T-helper 2 cell treated with Interferon-gamma antibody and Interleukin-4, amounts not matched to agents 100 ng/mL and 5 ng/mL, for 36 hours (primary cell): Measurements from ENCODE around the gene PVR. TPM values are rescaled to one million over a fixed set of nuclear protein-coding genes. Genes with fewer than 3 reads are reported as not detected.
"Not testable (repeated sequence)": the region's sequence is repeated elsewhere in the genome, so short reads cannot be mapped to it uniquely, and the experiment has no call there.

Experiments used
- intact Hi-C: fragments of 100-400 bp; cut with micrococcal nuclease; formaldehyde crosslinking; loops from one replicate; pipeline ENCODE4 v1.15.1; 2023
- total RNA-seq: library from RNA; stranded (reverse); gene quantifications from 2 replicates; pipeline ENCODE4 v1.2.3, GENCODE V29; 2022

The PVR gene
- total RNA-seq, 1 donor from 2014 or later, result 7.0 TPM

DNA sequence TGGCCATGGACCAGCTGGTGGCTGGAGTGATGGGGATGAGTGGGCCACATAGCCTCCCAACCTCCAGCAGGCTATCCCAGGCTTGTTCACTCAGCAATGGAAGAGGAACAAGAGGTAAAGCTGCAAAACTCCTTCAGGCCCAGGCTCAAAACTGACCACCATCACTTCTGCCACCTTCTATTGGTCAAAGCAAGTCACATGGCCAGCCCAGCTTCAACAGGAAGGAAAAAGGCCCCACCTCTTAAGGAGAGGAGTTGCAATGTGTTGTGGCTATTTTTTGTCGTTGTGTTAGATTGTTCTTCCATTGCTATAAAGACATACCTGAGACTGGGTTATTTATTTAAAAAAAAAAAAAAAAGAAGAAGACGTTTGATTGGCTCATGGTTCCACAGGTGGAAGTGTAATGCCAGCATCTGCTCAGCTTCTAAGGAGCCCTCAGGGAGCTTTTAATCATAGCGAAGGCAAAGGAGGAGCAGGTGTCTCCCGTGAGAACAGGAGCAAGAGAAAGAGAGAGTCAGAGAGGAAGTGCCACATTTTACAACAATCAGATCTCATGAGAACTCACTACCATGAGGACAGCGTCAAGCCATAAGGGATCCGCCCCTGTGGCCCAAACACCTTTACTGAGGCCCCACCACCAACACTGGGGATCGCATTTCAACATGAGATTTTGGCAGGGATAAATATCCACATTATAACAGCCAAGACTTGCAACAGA lies 24.9 kb upstream of the PVR start:
- intact Hi-C loops, result no loop called here

DNA sequence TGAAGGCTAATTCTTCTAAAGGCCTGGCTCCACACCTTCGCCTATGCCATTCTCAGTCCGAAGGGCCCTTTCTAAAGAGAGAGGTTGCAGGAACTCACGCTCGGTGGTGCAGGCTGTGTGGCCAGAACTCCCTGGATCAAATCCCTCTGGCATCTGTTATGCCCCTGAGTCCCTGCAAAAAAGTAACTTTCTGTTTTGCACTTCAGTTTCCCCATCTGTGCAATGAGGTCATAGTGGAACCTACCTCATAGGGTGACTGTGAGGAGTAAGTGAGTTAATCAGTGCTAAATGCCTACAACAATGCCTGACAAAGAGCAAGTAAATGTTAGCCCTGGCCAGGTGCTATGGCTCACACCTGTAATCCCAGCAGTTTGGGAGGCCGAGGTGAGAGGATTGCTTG lies 23.0 kb upstream of the PVR start:
- intact Hi-C loops, result no loop called here

- intact Hi-C loops, result no loop called here
Observed at GRCh38 chr19:44621367-44621766, 22.3 kb upstream of the PVR start.

DNA sequence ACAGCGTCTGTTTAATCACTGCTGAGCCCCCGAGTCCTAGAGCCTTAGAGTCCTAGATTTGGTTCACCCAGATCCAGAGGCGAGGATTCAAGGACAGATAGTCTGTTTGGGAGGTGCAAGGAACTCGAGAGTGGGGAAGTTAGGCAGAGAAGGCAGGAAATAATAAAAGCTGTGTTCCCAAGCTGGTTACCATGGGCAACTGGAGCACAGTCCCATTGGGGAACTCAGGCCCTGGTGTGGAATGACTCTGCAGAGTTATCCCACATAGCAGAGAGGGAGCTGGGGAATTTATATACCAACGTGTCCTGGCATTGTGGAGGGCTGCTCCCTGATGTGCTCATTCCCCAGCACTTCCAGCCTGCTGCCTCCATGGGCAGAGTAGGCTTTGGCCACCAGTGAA lies 20.6 kb upstream of the PVR start:
- intact Hi-C loops, result no loop called here

GRCh38 chr19:44623626-44624025 lies 20.1 kb upstream of the PVR start:
- intact Hi-C loops, result no loop called here

GRCh38 chr19:44624840-44625354 lies 18.8 kb upstream of the PVR start:
- intact Hi-C loops, result no loop called here

DNA sequence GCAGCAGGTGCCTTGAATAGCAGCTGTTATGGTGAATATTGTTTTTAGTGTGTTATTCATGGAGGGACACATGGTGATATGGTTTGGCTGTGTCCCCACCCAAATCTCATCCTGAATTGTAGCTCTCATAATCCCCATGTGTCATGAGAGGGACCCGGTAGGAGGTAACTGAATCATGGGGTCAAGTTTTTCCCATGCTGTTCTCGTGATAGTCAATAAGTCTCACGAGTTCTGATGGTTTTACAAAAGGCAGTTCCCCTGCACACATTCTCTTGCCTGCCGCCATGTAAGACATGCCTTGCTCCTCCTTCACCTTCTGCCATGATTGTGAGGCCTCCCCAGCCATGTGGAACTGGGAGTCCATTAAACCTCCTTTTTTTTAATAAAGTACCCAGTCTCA lies 18.1 kb upstream of the PVR start:
- intact Hi-C loops, result not testable (repeated sequence)

- intact Hi-C loops, result no loop called here
Observed at GRCh38 chr19:44626048-44626624, 17.6 kb upstream of the PVR start.

GRCh38 chr19:44627631-44628030 lies 16.1 kb upstream of the PVR start:
- intact Hi-C loops, result no loop called here

DNA sequence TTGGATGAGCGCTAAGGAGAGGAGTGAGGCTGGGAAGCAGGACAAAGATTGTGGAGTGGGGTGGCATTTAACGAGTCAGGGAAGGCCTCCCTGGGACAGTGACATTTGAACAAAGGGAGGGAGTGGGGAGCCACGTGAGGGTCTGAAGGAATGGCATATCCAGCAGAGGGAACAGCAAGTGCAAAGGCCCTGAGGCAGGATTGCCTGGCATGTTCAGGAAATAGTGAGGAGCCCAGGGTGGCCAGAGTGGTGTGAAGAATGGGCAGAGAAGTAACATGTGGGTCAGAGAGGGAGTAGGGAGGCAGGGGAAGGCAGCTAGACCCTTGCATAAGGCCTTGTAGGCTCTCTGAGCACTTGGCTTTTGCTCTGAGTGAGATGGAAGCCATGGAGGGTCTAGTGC lies 14.9 kb upstream of the PVR start:
- intact Hi-C loops, result no loop called here

DNA sequence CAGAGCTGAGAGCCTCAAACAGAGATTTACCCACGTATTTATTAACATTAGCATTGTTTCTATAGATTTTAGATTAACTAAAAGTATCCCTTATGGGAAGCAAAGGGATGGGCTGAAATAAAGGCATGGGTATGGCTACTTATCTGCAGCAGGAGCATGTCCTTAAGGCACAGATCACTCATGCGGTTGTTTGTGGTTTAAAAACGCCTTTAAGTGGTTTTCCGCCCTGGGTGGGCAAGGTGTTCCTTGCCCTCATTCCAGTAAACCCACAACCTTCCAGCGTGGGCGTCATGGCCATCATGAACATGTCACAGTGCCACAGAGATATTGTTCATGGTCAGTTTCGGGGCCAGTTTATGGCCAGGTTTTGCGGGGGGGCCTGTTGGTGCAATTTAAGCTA lies 12.1 kb upstream of the PVR start:
- intact Hi-C loops, result not testable (repeated sequence)

DNA sequence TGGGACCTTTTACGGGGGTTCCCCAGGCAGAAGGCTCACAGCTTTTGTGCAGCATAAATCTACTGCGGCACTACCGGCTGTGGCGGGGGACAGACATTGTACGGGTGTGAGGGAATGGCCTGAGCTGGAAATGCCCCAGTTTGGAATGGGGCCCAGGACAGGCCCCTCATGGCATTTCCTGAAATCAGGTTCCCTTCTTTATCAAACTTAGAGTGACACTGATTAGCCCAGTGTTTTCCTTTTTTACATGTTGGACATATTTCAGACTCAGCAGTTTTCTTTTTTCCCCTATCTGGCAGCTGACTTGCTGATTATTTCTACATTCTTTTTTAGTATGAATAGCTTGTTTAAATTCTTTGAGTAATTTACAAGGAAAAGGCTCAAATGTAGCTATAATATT lies 9.7 kb upstream of the PVR start:
- intact Hi-C loops, result not testable (repeated sequence)

DNA sequence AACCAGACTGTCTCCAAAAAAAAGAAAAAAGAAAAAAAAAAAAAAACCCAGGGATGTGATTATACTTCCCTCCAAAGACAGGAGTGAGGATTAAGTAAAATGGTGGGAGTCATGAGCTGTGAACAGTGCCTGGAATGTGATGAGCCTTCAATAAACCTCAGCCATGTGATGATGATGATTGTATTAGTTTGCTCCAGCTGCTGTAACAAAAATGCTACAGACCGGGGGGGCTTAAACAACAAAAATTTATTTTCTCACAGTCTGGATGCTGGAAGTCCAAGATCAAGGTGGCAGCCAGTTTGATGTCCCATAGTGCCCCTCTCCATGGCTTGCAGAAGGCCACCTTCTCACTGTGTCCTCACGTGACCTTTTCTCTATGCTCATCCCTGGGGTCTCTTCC lies 8.9 kb upstream of the PVR start:
- intact Hi-C loops, result no loop called here

DNA sequence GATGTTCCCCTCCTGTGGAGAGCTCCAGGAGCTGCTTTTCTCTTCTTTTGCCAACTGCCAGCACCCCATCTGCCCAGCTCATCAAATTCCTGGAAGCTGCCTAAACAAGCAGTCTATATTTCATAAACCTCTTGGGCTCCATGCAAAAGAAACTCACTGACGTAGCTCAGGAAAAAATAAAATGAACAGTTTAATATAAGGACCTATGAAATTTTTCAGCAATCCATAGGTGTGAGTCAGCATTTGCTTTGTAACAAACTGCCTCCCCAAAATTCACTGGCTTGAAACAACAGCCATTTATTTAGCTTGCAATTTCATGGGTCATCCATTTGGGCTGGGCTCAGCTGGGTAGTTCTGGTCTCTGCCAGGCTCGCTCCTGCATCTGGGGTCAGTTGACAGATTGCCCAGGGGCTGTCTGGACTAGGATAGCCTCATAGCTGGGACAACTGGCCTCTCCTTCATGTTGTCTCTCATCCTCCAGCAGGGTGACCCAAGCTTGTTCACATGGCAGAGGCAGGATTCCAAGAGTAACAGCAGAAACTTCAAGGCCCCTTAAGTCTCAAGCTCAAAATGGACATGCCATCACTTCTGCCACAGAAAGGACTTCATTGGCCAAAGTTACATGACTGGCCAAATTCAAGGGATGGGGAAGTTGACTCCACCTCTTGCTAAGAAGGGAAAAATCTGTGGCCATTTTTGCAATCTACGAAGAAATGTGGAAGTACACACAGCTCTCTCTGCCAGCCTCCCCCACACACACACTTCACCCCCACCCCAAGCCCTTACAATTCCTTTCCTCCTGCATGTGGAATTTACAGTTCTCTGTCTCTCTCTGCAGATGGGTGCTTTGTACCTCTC lies 7.9 kb upstream of the PVR start:
- intact Hi-C loops, result no loop called here

DNA sequence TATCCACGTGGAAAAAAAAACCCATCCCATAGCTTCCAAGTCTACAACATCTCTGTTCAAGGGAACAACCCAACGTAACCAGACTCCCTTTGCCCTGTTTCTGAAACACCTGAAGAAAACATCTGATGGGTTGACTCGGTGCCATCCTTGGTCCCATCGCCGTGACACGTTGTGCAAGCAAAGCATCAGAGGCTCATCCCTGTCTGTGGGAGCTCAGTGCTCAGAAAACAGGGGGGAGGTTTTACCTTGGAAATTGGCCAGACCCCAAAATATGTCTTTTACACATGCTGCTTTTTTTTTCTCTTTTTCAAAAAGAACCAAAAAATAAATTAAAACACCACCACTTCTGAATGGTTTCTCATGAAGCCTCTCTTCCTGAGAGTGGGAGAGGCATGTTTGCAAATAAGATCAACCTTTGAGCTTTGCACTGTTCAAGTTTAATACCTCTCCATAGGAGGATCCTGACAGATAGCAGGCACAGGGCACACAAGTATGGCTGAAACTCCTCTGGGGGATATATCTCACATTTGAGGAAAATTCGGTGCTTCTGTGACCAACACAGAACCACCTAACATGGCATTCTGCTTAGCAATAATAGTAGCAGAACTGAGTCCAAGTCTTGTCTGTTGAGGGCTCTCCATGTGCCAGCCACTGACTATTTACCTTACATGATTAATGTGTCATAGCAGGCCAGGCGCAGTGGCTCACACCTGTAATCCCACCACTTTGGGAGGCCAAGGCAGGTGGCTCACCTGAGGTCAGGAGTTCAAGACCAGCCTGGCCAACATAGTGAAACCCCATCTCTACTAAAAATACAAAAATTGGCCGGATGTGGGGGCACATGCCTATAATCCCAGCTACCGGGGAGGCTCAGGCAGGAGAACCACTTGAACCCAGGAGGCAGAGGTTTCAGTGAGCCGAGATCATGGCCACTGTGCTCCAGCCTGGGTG lies 7.0 kb upstream of the PVR start:
- intact Hi-C loops, result no loop called here

DNA sequence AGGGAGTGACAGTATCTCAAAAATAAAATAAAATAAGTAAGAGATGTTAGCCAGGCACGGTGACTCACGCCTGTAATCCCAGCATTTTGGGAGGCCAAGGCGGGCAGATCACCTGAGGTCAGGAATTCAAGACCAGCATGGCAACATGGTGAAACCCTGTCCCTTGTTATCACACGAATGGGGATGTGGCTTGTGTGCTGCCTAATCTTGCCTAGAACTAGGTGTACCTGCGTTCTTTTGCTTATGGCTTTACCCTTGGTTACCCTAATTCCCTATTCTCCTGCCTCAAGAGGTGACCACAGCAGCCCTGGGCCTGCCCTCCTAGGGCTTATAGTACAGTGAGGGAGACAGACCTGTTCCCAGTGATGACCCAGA lies 6.3 kb upstream of the PVR start:
- intact Hi-C loops, result no loop called here

GRCh38 chr19:44640518-44640917 lies 3.2 kb upstream of the PVR start:
- intact Hi-C loops, result no loop called here

DNA sequence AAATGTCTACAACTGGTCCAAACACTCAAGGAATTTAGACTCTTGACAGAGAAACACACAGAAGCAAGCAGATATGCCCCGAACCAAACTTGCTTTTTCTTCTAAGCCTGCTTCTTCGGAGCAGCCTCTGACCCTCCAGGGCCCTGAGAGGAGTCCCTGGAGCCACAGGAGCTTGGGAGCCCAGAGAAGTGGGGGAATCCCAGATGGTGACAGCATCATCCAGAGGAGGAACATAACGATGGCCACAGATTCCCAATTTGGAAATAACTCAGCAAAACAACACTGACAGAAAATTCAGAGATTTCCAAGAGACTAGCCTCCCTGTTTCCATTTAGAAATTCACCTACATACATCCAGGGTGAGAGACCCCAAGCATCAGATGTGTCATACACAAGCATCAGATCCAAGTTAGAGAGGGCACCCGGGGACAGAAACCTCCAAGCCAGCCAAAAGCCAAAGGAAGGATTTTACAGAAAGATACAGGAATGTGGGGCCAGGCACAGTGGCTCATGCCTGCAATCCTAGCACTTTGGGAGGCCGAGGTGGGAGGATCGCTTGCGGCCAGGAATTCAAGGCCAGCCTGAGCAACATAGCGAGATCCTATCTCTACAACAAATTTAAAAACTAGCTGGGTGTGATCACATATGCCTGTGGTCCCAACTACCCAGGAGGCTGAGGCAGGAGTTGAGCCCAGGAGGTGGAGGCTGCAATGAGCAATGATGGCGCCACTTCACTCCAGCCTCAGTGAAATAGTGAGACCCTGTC lies 2.0 kb upstream of the PVR start:
- intact Hi-C loops, result no loop called here

DNA sequence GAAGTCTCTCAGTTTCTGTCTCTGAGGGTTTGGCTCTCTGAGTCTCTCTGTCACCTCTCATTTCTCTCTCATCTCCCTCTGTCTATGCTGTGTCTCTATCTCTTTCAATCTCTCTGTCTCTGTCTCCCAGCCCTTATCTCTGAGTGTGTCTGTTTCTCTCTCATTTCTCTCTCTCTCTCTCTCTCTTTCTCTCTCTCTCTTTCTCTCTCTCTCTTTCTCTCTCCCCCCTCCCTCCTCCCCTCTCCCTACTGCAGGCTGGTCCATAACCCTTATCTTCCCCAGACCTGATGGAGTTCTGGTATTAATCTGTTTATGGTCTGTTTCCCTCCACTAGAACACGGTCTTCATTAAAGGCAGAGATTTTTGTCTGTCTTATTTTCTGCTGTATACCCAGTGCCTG lies 1.3 kb upstream of the PVR start:
- intact Hi-C loops, result no loop called here

DNA sequence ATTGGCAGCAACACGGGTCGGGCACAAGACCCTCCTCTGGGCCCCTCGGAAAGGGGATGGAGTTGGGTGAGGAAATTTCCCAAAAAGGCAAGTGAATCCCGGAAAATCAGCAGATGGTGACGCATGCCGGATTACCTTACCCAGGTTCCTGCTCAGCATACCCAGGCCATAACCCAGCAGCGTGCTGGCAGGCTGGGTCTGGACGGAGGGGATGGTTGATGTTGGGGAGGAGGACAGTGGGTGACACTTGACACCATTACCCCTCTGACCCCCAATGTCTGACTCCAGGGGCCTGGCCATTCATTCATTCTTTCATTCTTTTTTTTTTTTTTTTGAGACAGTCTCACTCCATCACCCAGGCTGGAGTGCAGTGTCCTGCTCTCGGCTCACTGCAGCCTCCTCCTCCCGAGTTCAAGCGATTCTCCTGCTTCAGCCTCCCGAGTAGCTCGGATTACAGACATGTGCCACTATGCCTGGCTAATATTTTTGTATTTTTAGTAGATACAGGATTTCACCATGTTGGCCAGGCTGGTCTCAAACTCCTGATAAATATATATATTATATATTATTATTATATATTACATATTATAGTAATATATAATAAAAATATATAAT lies 799 bp downstream of the PVR start:
- intact Hi-C loops, result no loop called here
